ENCODE data around the gene FRAS1.

The FRAS1 gene

GRCh38 chr4:78396613-78397291 is 339.6 kb downstream of the FRAS1 start:
- H3K36me3 ChIP-seq, result no peaks in the 10 kb centered on the region
- no peaks in the 10 kb centered on the region for H3K4me1 ChIP-seq
- no peak overlapping the region for H3K4me3 ChIP-seq
- TF ChIP-seq Cebpa-rat (IDR thresholded peaks at IDR 0.05), result no peak
- H3K9me3 ChIP-seq, result peaks cover 23% of the 10 kb centered on the region
- no peaks in the 10 kb centered on the region for H4K20me1 ChIP-seq
- H3K27me3 ChIP-seq, result no peaks in the 10 kb centered on the region
- no peak overlapping the region for H3K27ac ChIP-seq
- H3K4me2 ChIP-seq, result no peak overlapping the region
- no peak overlapping the region for H3K9ac ChIP-seq

GRCh38 chr4:78397292-78397630 is 340.1 kb downstream of the FRAS1 start:
- H3K9ac ChIP-seq, result no peak overlapping the region
- no peak overlapping the region for H3K4me3 ChIP-seq
- H4K20me1 ChIP-seq, result no peaks in the 10 kb centered on the region
- no peak overlapping the region for H3K27ac ChIP-seq
- H3K9me3 ChIP-seq, result peaks cover 23% of the 10 kb centered on the region
- no peak overlapping the region for H3K4me2 ChIP-seq
- H3K27me3 ChIP-seq, result no peaks in the 10 kb centered on the region
- no peak for TF ChIP-seq Cebpa-rat (IDR thresholded peaks at IDR 0.05)
- H3K36me3 ChIP-seq, result no peaks in the 10 kb centered on the region
- no peaks in the 10 kb centered on the region for H3K4me1 ChIP-seq

- Histone ChIP-seq H3K27ac (no peak overlapping the region), H3K4me2 (no peak overlapping the region), H3K27me3 (no peaks in the 10 kb centered on the region), H3K9me3 (no peaks in the 10 kb centered on the region), H3K4me3 (no peak overlapping the region), H3K4me1 (peaks cover 9% of the 10 kb centered on the region), H3K9ac (no peak overlapping the region), H4K20me1 (no peaks in the 10 kb centered on the region), H3K36me3 (no peaks in the 10 kb centered on the region)
- no peak for TF ChIP-seq Cebpa-rat (IDR thresholded peaks at IDR 0.05)
Measured at GRCh38 chr4:78409612-78410202, 352.6 kb downstream of the FRAS1 start.

GRCh38 chr4:78410225-78410624 is 353.1 kb downstream of the FRAS1 start:
- TF ChIP-seq Cebpa-rat (IDR thresholded peaks at IDR 0.05), result no peak
- Histone ChIP-seq H3K9ac (no peak overlapping the region), H3K4me2 (no peak overlapping the region), H3K27ac (no peak overlapping the region), H4K20me1 (no peaks in the 10 kb centered on the region), H3K9me3 (no peaks in the 10 kb centered on the region), H3K36me3 (no peaks in the 10 kb centered on the region), H3K4me1 (peaks cover 9% of the 10 kb centered on the region), H3K27me3 (no peaks in the 10 kb centered on the region), H3K4me3 (no peak overlapping the region)

- Histone ChIP-seq H3K4me3 (no peak overlapping the region), H3K9me3 (no peaks in the 10 kb centered on the region)
Measured at GRCh38 chr4:78410676-78411075, 353.6 kb downstream of the FRAS1 start.

GRCh38 chr4:78414116-78414515 is 357.0 kb downstream of the FRAS1 start:
- Histone ChIP-seq H3K27ac (no peak overlapping the region), H3K36me3 (no peaks in the 10 kb centered on the region), H3K4me3 (no peak overlapping the region), H4K20me1 (no peaks in the 10 kb centered on the region), H3K27me3 (no peaks in the 10 kb centered on the region), H3K4me2 (peak overlapping the region; percentile 36), H3K9ac (no peak overlapping the region), H3K4me1 (peaks cover 9% of the 10 kb centered on the region), H3K9me3 (no peaks in the 10 kb centered on the region)
- no peak for TF ChIP-seq Cebpa-rat (IDR thresholded peaks at IDR 0.05)

More at GRCh38 chr4:78410676-78411075, 353.6 kb downstream of the FRAS1 start:
- Histone ChIP-seq H3K4me1 (peaks cover 9% of the 10 kb centered on the region), H3K9ac (no peak overlapping the region), H3K36me3 (no peaks in the 10 kb centered on the region), H3K27ac (no peak overlapping the region), H3K27me3 (no peaks in the 10 kb centered on the region), H3K4me2 (no peak overlapping the region), H4K20me1 (no peaks in the 10 kb centered on the region)
- TF ChIP-seq Cebpa-rat (IDR thresholded peaks at IDR 0.05), result no peak

GRCh38 chr4:78417603-78418002 is 360.5 kb downstream of the FRAS1 start:
- no peaks in the 10 kb centered on the region for H3K9me3 ChIP-seq
- no peaks in the 10 kb centered on the region for H3K27me3 ChIP-seq
- H3K4me1 ChIP-seq, result peaks cover 9% of the 10 kb centered on the region
- H3K4me2 ChIP-seq, result no peak overlapping the region
- no peak overlapping the region for H3K9ac ChIP-seq
- no peak overlapping the region for H3K4me3 ChIP-seq
- H4K20me1 ChIP-seq, result no peaks in the 10 kb centered on the region
- TF ChIP-seq Cebpa-rat (IDR thresholded peaks at IDR 0.05), result no peak
- H3K36me3 ChIP-seq, result no peaks in the 10 kb centered on the region
- H3K27ac ChIP-seq, result no peak overlapping the region

GRCh38 chr4:78418406-78418805 is 361.3 kb downstream of the FRAS1 start:
- Histone ChIP-seq H3K4me2 (no peak overlapping the region), H3K9ac (no peak overlapping the region), H3K4me3 (no peak overlapping the region), H3K4me1 (peaks cover 9% of the 10 kb centered on the region), H3K27me3 (no peaks in the 10 kb centered on the region), H3K9me3 (no peaks in the 10 kb centered on the region), H3K27ac (no peak overlapping the region), H4K20me1 (no peaks in the 10 kb centered on the region), H3K36me3 (no peaks in the 10 kb centered on the region)
- no peak for TF ChIP-seq Cebpa-rat (IDR thresholded peaks at IDR 0.05)

- TF ChIP-seq Cebpa-rat (IDR thresholded peaks at IDR 0.05), result no peak
- Histone ChIP-seq H3K9me3 (no peaks in the 10 kb centered on the region), H3K4me2 (no peak overlapping the region), H3K9ac (no peak overlapping the region), H3K36me3 (no peaks in the 10 kb centered on the region), H3K4me3 (no peak overlapping the region), H4K20me1 (no peaks in the 10 kb centered on the region), H3K4me1 (no peaks in the 10 kb centered on the region), H3K27me3 (no peaks in the 10 kb centered on the region), H3K27ac (no peak overlapping the region)
Measured at GRCh38 chr4:78423790-78424189, 366.7 kb downstream of the FRAS1 start.

GRCh38 chr4:78424461-78424860 is 367.3 kb downstream of the FRAS1 start:
- Histone ChIP-seq H3K4me3 (no peak overlapping the region), H3K27ac (no peak overlapping the region), H3K9me3 (no peaks in the 10 kb centered on the region), H3K9ac (no peak overlapping the region), H4K20me1 (no peaks in the 10 kb centered on the region), H3K4me1 (no peaks in the 10 kb centered on the region), H3K4me2 (no peak overlapping the region), H3K36me3 (no peaks in the 10 kb centered on the region), H3K27me3 (no peaks in the 10 kb centered on the region)
- TF ChIP-seq Cebpa-rat (IDR thresholded peaks at IDR 0.05), result no peak

All from BLaER1 (cell line).